HG03575 (cell line): ENCODE data around the gene WDR5.

Experiments
- ATAC-seq: cut with Tn5 transposase; IDR thresholded peaks from one replicate; pipeline ENCODE4 v1.9.1; 2021; ENCODE audit not compliant: unreplicated experiment, insufficient number of reproducible peaks, low FRiP score; ENCODE audit errors: extremely low read depth

Gene WDR5

DNA sequence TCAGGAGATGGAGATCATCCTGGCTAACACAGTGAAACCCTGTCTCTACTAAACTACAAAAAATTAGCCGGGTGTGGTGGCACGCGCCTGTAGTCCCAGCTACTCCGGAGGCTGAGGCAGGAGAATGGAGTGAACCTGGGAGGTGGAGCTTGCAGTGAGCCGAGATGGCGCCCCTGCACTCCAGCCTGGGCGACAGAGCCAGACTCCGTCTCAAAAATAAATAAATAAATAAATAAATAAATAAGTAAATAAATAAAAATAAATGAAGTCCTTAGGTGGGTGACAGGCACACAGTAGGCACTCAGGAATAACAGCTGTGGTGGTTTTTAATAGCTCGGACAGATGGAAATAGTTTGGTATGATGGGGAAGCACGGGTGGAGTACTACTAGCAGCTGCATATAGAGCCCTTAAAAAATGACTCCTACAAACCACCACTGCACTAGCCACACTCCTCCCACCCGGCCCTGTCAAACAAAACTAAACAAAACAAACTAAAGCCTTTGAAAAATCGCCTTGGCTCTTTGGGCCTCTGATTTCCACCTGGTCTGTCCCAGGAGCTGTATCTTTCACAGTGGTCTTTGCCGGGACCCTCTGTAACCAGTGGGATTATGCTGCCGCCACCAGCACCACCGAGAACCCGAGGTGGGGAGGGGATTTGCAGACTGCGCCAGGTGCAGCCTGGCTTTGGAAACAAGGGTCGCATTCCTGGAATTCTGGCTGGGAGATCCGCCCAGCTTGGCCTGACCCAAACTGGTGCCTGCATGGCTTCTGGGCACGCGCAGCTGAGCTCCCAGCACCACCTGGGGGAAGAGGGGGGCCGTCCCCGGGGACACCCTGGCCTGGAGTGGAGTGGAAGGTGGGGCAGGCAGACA lies 5.1 kb upstream of the WDR5 start:
- no peak for ATAC-seq

DNA sequence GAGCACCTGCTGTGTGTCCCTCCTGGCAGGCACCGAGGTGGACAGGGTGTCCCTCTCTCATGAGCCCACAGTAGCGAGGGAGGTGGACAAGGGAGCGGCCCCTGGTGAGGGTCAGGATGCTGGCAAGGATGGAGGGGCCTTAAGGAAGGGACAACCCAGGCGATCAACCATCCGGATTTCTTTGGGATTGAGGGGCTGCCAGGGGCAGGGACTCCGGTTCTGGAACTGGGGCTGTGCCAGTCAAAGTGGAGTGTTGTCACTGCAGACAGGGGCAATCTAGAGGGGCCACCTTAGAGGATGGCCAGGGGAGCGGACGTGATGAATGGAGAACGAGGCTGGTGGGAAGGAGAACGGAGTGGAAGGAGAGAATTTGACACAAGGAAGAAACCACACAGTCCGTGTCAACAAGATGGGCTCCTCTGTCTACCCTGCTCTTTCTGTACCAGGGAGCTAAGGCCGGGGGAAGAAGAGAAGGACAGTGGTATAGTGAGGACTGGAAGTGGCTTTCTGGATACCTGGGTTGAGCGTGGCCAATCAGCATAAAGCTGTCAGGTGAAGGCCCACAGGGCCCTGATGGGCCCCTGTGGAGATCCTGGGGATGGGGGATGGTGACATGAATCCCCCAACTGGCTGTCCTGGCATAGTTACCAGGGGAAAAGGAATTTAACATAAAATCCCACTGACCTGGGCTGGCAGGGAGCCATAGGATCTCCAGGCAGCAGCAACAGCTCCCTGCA lies 4.2 kb upstream of the WDR5 start:
- no peak for ATAC-seq

GRCh38 chr9:134132208-134132870 lies 3.5 kb upstream of the WDR5 start:
- ATAC-seq: no peak

GRCh38 chr9:134134949-134135342 lies 936 bp upstream of the WDR5 start:
- no peak for ATAC-seq

- no peak for ATAC-seq
Measured at GRCh38 chr9:134136118-134136995, 475 bp downstream of the WDR5 start.

DNA sequence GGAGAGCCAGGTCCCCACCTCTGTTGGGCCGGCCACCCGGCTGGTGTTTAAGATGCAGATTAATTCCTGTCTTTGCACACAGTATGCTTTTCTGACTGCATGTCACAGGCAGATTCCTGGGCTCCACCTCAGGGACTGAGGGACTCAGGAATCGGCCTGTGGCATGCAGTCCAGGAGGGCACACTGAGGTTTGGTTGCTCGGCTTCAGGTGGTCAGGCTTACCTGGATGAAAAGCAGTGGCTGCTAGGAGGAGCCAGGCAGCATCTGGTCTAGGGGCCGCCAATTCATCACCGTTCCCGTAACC lies 1.1 kb downstream of the WDR5 start:
- no peak for ATAC-seq

GRCh38 chr9:134138292-134138691 lies 2.4 kb downstream of the WDR5 start:
- no peak for ATAC-seq

DNA sequence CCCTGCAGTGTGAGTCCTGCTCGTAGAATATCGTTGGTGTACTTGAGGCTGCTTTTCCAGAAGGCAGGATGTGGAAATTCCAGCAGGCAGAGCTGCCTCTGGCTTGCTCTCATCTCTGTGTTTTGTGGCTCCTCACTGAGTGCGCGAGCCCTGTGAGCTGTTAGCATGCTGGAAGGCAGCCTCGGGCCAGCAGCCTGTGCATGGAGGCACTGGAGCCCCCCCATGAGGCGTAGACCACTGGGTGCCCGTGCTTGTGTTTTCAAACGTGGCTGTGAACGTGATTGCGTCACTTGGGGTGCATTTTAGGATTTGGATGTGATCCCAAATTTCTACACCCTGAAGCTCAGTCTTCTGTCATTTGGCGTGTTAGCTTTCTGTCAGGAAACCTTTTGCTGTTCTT lies 3.2 kb downstream of the WDR5 start:
- no peak for ATAC-seq

GRCh38 chr9:134141906-134142305 lies 6.0 kb downstream of the WDR5 start:
- ATAC-seq: no peak

- ATAC-seq: no peak
Measured at GRCh38 chr9:134144801-134145200, 8.9 kb downstream of the WDR5 start.

DNA sequence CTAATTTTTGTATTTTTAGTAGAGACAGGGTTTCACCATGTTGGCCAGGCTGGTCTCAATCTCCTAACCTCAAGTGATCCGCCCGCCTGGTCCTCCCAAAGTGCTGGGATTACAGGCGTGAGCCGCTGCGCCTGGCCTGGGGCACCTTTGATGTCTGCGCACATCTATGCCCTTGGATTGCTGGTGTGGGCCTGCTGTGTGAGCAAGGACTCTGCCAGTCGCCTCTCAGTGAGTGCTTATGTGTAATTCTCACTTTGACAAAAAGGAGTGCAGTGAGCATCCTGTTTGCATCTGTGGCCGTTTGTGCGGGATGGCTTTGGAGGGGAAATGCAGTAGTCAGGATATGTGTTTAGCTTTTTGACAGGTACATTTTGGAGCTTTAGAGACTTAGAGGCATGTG lies 9.4 kb downstream of the WDR5 start:
- ATAC-seq: no peak

DNA sequence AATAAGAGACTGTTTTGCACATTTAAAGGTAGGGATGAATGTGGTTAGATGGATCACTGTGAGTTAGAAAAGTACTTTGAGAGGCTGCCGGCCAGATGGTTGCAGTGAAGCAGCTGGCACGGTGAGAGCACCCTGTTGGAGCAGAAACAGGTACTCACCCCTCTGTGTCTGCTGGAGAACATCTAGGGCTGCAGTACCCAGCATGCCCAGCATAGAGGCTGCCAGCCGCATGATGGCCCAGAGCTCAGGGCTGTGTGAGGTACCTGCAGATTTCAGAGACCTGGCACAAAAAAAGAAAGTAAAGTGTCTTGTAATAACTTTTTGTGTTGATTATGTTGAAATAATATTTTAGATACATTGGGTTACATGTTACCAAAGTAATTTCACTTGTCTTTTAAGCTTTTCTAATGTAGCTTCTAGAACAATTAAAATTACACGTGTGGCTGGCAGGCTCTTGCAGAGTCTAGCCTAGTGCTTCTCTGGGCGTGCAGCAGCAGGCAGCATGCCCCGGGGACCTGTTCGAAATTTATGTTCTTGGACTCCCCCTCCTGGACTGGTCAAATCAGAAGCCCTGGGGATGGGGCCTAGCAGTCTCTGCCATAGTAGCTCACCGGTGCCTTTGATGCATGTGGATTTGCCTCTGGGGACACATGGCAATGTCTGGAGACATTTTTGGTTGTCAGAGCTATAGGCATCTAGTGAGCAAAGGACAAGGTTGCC lies 11.1 kb downstream of the WDR5 start:
- no peak for ATAC-seq

DNA sequence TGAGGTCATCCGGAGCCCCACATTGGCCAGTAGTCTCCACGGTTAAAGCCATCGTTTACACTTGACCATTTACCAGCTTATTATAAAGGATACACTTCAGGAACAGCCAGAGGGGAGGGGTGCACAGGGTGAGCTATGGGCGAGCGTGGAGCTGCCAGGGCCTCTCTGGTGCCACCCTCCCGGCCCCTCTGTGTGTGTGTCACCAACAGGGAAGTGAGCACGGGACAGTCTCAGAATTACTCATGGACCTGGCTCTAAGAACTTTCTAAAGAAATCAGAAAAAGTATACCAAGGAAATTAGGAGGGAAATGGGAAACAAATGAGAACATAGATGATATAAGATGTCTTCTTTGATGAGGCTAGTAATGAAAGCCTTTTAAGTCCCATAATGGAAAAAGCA lies 13.5 kb downstream of the WDR5 start:
- ATAC-seq: no peak

- ATAC-seq: no peak
Measured at GRCh38 chr9:134150557-134151214, 14.8 kb downstream of the WDR5 start.

DNA sequence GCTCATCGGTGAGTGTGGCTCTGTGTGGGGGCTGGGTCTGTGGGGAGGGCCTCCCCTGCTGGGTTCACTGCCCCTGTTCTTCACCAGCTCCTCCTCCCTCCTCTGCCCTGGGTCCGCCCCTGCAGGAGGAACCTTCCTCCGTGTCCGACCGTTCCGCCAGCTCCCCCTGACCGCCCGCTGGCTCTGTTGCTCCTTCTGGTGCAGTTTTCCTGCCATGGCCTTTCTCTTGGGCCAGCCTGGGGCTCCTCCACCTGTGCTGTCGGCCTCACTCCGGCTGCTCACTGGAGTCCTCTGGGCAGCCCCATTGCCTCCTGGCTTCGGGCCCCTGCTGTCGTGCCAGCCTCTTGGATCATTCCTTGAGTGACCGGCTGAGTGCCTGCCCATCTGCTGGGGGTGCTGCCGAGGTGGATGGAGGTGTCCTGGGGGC lies 16.2 kb downstream of the WDR5 start:
- no peak for ATAC-seq

DNA sequence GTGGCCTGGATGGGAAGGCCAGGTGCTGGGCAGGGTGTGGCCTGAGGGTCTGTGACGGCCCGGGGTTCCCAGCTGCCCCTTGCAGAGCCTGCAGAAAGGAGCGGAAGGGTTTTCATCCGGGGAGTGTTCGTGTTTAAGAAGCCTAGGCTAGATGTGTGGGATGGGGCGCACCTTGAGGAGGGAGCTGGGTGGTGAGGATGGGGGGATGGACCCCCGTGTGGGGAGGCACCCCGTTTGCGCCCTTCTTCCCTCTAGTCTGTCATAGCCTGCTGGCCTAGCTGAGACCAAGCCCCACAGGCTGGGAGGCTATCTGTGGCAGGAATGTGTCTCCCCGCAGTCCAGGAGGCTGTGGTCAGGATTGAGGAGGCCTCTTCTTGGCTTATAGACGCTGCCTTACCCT lies 16.6 kb downstream of the WDR5 start:
- no peak for ATAC-seq

DNA sequence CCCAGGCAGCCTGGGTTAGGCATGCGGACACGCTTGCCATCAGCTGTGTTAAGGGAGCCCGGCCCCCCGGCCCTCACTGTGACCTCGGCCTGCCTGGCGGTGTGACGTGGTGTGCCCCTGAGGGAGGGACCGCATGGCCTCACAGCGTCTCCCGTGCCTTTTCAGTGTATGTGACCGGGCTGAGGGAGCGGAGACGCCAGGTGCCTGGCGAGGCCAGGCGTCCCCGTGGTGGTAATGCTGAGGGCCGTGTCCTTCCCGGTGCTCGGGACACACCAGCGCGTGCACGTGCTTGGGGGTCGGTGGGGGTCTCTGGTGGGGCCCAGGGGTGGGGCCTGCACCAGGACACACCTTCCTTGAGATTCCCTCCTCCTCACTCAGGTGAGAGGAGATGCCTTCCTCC lies 17.6 kb downstream of the WDR5 start:
- ATAC-seq: no peak

GRCh38 chr9:134154262-134154701 lies 18.4 kb downstream of the WDR5 start:
- ATAC-seq: no peak
